H9 (cell line): ENCODE measurements around the gene MAST4. TPM values are rescaled to one million over a fixed set of nuclear protein-coding genes. Genes with fewer than 3 reads are reported as not detected.

ENCODE experiments used
- DNase-seq: peaks from one replicate; pipeline ENCODE4 v3.0.0-alpha.2; 2017
- H2AFZ ChIP-seq: one replicate; pipeline ENCODE4 v1.6.1; 2013; ENCODE audit warnings: mild to moderate bottlenecking, low read length, control low read depth, moderate library complexity
- H2AK5ac ChIP-seq: 2 replicates; pipeline ENCODE4 v1.6.1; 2013; ENCODE audit warnings: low read length, control low read depth, mixed read lengths; ENCODE audit not compliant: insufficient read length
- H2BK120ac ChIP-seq: one replicate; pipeline ENCODE4 v1.6.1; 2013; ENCODE audit warnings: low read depth, mild to moderate bottlenecking, low read length, control low read depth, inconsistent platforms; ENCODE audit not compliant: poor library complexity, severe bottlenecking
- H2BK12ac ChIP-seq: 2 replicates; pipeline ENCODE4 v1.6.1; 2013; ENCODE audit warnings: low read length, control low read depth, mixed read lengths, low read depth; ENCODE audit not compliant: insufficient read length
- H2BK15ac ChIP-seq: 2 replicates; pipeline ENCODE4 v1.6.1; 2013; ENCODE audit warnings: low read depth, low read length, control low read depth
- H2BK20ac ChIP-seq: one replicate; pipeline ENCODE4 v1.6.1; 2013; ENCODE audit warnings: low read depth, mild to moderate bottlenecking, low read length, control low read depth, inconsistent platforms; ENCODE audit not compliant: poor library complexity, severe bottlenecking
- H2BK5ac ChIP-seq: 2 replicates; pipeline ENCODE4 v1.6.1; 2013; ENCODE audit warnings: low read length, control low read depth, mixed read lengths; ENCODE audit not compliant: insufficient read length
- H3K14ac ChIP-seq: 2 replicates; pipeline ENCODE4 v1.6.1; 2013; ENCODE audit warnings: low read length, control low read depth; ENCODE audit not compliant: insufficient read depth
- H3K18ac ChIP-seq: 2 replicates; pipeline ENCODE4 v1.6.1; 2013; ENCODE audit warnings: low read depth, mild to moderate bottlenecking, mixed read lengths, low read length, control low read depth; ENCODE audit not compliant: insufficient read length
- H3K23ac ChIP-seq: 2 replicates; pipeline ENCODE4 v1.6.1; 2013; ENCODE audit warnings: low read length, control low read depth, mixed read lengths, low read depth; ENCODE audit not compliant: insufficient read length
- H3K23me2 ChIP-seq: 2 replicates; pipeline ENCODE4 v1.6.1; 2013; ENCODE audit warnings: low read depth, mild to moderate bottlenecking, mixed read lengths, low read length, control low read depth; ENCODE audit not compliant: insufficient read length, poor library complexity, severe bottlenecking
- H3K27ac ChIP-seq: 2 replicates; pipeline ENCODE4 v1.5.1; 2013; ENCODE audit warnings: low read length, control low read depth, mixed read lengths, low read depth; ENCODE audit not compliant: insufficient read length
- H3K27me3 ChIP-seq: 2 replicates; pipeline ENCODE4 v1.6.1; 2013; ENCODE audit warnings: low read length, control low read depth, inconsistent platforms; ENCODE audit not compliant: insufficient read depth
- H3K4ac ChIP-seq: 2 replicates; pipeline ENCODE4 v1.6.1; 2013; ENCODE audit warnings: low read depth, mild to moderate bottlenecking, control low read depth, inconsistent platforms, low read length, moderate library complexity
- H3K4me1 ChIP-seq: 2 replicates; pipeline ENCODE4 v1.6.1; 2013; ENCODE audit warnings: low read length, control low read depth, inconsistent platforms; ENCODE audit not compliant: insufficient read depth
- H3K4me2 ChIP-seq: 2 replicates; pipeline ENCODE4 v1.6.1; 2013; ENCODE audit warnings: low read length, control low read depth, mixed read lengths; ENCODE audit not compliant: insufficient read length, insufficient read depth
- H3K56ac ChIP-seq: 2 replicates; pipeline ENCODE4 v1.6.1; 2013; ENCODE audit warnings: low read depth, mild to moderate bottlenecking, mixed read lengths, low read length, control low read depth; ENCODE audit not compliant: insufficient read length
- H3K79me1 ChIP-seq: 2 replicates; pipeline ENCODE4 v1.6.1; 2013; ENCODE audit warnings: low read depth, mild to moderate bottlenecking, moderate library complexity, low read length, control low read depth, inconsistent platforms; ENCODE audit not compliant: insufficient read depth, poor library complexity, severe bottlenecking
- H3K79me2 ChIP-seq: 2 replicates; pipeline ENCODE4 v1.6.1; 2013; ENCODE audit warnings: low read length, control low read depth, inconsistent platforms; ENCODE audit not compliant: insufficient read depth
- H3K9ac ChIP-seq: 2 replicates; pipeline ENCODE4 v1.6.1; 2013; ENCODE audit warnings: low read length, control low read depth, mixed read lengths; ENCODE audit not compliant: insufficient read length; ENCODE audit errors: extremely low read depth
- H3K9me3 ChIP-seq: one replicate; pipeline ENCODE4 v1.6.1; 2013; ENCODE audit warnings: low read depth, low read length, inconsistent platforms; ENCODE audit not compliant: control insufficient read depth
- H3T11ph ChIP-seq: one replicate; pipeline ENCODE4 v1.6.1; 2013; ENCODE audit warnings: mild to moderate bottlenecking, low read length, control low read depth, inconsistent platforms
- H4K20me1 ChIP-seq: one replicate; pipeline ENCODE4 v1.6.1; 2013; ENCODE audit not compliant: control insufficient read depth, insufficient read length, insufficient read depth
- H4K5ac ChIP-seq: 2 replicates; pipeline ENCODE4 v1.6.1; 2013; ENCODE audit warnings: low read depth, mild to moderate bottlenecking, mixed read lengths, low read length, control low read depth; ENCODE audit not compliant: insufficient read length
- H4K8ac ChIP-seq: replicated peaks from 2 replicates; pipeline ENCODE4 v1.6.1; 2013; ENCODE audit warnings: low read length, control low read depth, mixed read lengths, low read depth; ENCODE audit not compliant: insufficient read length
- H4K91ac ChIP-seq: 2 replicates; pipeline ENCODE4 v1.6.1; 2013; ENCODE audit warnings: low read depth, mild to moderate bottlenecking, moderate library complexity, mixed read lengths, low read length, control low read depth; ENCODE audit not compliant: insufficient read length
- H3K27ac Mint-ChIP-seq, 3 experiments: 2 replicates in 2 of 3; 3 replicates in 1 of 3; pipeline ENCODE4 v1.8.0; 2020 to 2021; ENCODE audit warnings: mixed read lengths in 3 of 3, mild to moderate bottlenecking in 1 of 3, moderate library complexity in 1 of 3
- H3K27me3 Mint-ChIP-seq: 2 replicates; pipeline ENCODE4 v1.8.0; 2021; ENCODE audit warnings: low read depth, mild to moderate bottlenecking, moderate library complexity, mixed read lengths
- H3K36me3 Mint-ChIP-seq, 3 experiments: 2 replicates in 2 of 3; 3 replicates in 1 of 3; pipeline ENCODE4 v1.8.0; 2020 to 2021; ENCODE audit warnings: low read depth in 3 of 3, mixed read lengths in 3 of 3; ENCODE audit not compliant: insufficient read depth in 1 of 3
- H3K4me1 Mint-ChIP-seq, 2 experiments: 2 replicates each; pipeline ENCODE4 v1.8.0; 2020; ENCODE audit warnings: mixed read lengths in 2 of 2
- H3K4me3 Mint-ChIP-seq, 2 experiments: 2 replicates in 1 of 2; 3 replicates in 1 of 2; pipeline ENCODE4 v1.8.0; 2020 to 2021; ENCODE audit warnings: mild to moderate bottlenecking in 2 of 2, mixed read lengths in 2 of 2, moderate library complexity in 1 of 2
- H3K9me3 Mint-ChIP-seq, 2 experiments: 2 replicates in 1 of 2; 3 replicates in 1 of 2; pipeline ENCODE4 v1.8.0; 2020; ENCODE audit warnings: mild to moderate bottlenecking in 2 of 2, mixed read lengths in 2 of 2, moderate library complexity in 1 of 2
- CTCF ChIP-seq: fragments of 200-600 bp; sonication (generic); conservative IDR thresholded peaks from 3 replicates; pipeline ENCODE4 v1.8.0; 2021; ENCODE audit warnings: antibody characterized with exemption, mild to moderate bottlenecking
- WGBS: extraction: QIAGEN DNeasy Blood & Tissue Kit; methylation state at CpG from one replicate; pipeline ENCODE4 v1.1.7; 2013; ENCODE audit warnings: missing lambda C conversion rate, low lambda C conversion rate, mixed read lengths; ENCODE audit not compliant: insufficient read length; ENCODE audit errors: extremely low coverage; 5-methylcytosine and 5-hydroxymethylcytosine counted together
- total RNA-seq: library from RNA; stranded (reverse); gene quantifications from 2 replicates; pipeline ENCODE4 v1.2.1, GENCODE V29; 2021

MAST4 gene
- total RNA-seq, 1 experiment from 2014 or later: 3.7 TPM

DNA sequence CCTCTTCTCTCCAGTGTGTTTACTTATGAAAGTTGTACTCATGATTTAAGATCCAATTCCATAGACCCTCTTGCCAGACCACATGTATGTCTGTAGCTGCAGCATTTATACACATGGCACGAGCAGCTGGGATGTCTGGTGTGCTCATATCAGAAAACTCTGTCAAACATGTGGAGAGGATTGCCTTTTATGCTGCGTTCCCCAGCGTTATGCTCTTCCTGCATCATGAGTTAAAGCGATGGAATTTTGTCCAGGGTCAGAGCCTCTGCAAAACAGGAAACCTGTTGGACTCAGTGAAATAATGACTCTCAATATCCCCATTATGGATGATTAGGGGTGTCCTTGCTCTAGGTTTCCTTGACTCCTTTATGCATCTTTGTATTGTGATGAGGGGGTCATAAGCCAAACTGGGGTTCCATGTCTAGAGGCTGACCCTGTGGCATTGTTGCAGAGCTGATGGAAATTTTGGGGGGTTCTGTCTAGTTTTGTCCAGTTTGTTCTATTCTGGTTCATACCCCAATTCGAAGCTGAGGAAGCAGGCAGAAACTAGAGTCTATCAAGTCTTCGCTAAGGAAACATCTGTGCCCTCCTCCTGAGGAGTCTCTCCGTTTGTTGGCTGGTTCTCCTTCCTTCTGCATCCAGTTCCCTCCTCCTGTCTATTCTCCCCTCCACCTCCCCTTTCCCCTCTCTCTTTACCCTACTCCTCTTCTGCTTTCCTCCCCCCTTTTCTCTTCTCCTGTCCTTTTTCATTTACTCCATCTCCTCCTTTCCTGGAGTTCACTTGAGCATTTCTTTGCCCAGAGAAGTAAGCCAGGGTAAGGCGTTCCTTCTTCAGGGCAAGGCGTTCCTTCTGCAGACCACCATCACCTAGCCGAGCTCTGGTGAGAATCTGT, 252.8 kb downstream of the MAST4 start:
- H4K20me1 ChIP-seq: no peaks in the 10 kb centered on the region
- H3K4me2 ChIP-seq: no peak overlapping the region
- H3K23ac ChIP-seq: no peak overlapping the region
- Mint-ChIP-seq H3K4me3 (no peak overlapping the region), H3K36me3 (no peaks in the 10 kb centered on the region; a peak in 1 of 7 replicates), H3K27ac (peak overlapping the region in 1 of 3 experiments; percentile 36; a peak in 2 of 7 replicates), H3K9me3 (no peaks in the 10 kb centered on the region), H3K4me1 (peaks cover 12 to 15% of the 10 kb centered on the region in 2 experiments), H3K27me3 (no peaks in the 10 kb centered on the region)
- H2BK15ac ChIP-seq: no peak overlapping the region
- no peaks in the 10 kb centered on the region for H3K79me2 ChIP-seq
- H2BK120ac ChIP-seq: no peak overlapping the region
- H2BK20ac ChIP-seq: no peak overlapping the region
- H3K23me2 ChIP-seq: no peaks in the 10 kb centered on the region
- H3K9me3 ChIP-seq: no peaks in the 10 kb centered on the region
- H3K56ac ChIP-seq: no peak overlapping the region
- H2BK5ac ChIP-seq: no peak overlapping the region
- H3K4ac ChIP-seq: no peak overlapping the region
- no peaks in the 10 kb centered on the region for H3K27me3 ChIP-seq
- no peak overlapping the region for H3K27ac ChIP-seq
- TF ChIP-seq CTCF: no peak
- no peak overlapping the region for H3T11ph ChIP-seq
- H4K91ac ChIP-seq: no peak overlapping the region
- H3K14ac ChIP-seq: peak overlapping the region; percentile 59; the same call in 1 of the 2 replicates
- no peak overlapping the region for H2AK5ac ChIP-seq
- no CpG with 5 or more reads among the region's 10 CpGs for whole genome bisulfite sequencing
- H3K4me1 ChIP-seq: peaks cover under 1% of the 10 kb centered on the region; the same call in 1 of the 2 replicates
- no peak overlapping the region for H4K5ac ChIP-seq
- H4K8ac ChIP-seq: no peak overlapping the region
- no peak overlapping the region for H2AFZ ChIP-seq
- H3K9ac ChIP-seq: no peak overlapping the region
- no peaks in the 10 kb centered on the region for H3K79me1 ChIP-seq
- H3K18ac ChIP-seq: no peak overlapping the region
- DNase-seq: no peak
- H2BK12ac ChIP-seq: no peak overlapping the region
